ENCODE data around the gene LEAP2.

LEAP2 gene

DNA sequence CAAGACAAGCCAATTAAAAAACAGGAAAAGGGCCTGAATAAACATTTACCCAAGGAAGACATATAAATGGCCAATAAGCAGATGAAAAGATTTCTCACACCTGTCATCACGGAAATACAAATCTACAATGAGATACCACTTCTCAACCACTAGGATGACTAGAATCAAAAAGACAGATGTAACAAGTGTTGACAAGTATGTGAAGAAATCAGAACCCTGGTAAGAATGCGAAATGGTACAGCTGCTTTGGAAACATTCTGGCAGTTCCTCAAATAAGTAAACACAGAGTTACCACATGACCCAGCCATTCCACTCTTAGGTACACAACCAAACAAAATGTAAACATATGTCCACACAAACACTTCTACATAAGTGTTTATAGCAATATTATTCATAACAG lies 32.5 kb downstream of the LEAP2 start:
- TF ChIP-seq, protein P1, sequence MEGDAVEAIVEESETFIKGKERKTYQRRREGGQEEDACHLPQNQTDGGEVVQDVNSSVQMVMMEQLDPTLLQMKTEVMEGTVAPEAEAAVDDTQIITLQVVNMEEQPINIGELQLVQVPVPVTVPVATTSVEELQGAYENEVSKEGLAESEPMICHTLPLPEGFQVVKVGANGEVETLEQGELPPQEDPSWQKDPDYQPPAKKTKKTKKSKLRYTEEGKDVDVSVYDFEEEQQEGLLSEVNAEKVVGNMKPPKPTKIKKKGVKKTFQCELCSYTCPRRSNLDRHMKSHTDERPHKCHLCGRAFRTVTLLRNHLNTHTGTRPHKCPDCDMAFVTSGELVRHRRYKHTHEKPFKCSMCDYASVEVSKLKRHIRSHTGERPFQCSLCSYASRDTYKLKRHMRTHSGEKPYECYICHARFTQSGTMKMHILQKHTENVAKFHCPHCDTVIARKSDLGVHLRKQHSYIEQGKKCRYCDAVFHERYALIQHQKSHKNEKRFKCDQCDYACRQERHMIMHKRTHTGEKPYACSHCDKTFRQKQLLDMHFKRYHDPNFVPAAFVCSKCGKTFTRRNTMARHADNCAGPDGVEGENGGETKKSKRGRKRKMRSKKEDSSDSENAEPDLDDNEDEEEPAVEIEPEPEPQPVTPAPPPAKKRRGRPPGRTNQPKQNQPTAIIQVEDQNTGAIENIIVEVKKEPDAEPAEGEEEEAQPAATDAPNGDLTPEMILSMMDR (IDR thresholded peaks at IDR 0.05; ENCODE audit: low read depth, low read length, missing control alignments), result no peak
- DNase-seq (ENCODE audit: extremely low read depth, low read depth), result no peak
- no peak overlapping the region for H3K4me3 ChIP-seq (replicated peaks; ENCODE audit: low read depth, low read length)

DNA sequence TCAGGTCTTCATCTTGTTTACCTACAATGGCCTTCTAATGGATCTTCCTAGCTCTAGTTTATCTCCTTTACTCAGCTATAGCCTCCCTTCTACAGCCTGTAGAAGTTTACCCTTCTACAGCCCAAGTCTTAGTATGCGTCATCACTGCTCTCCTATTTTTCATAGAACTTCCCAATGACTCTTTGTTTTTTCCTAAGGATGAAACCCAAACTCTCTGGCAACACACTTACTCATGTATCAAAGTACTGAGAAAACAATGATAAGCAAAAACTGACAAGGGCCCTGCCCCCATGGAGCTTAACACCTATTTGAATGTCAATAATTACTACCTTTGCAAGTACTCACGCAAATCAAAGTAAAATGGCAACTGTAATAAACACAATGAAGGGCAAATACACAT lies 33.7 kb downstream of the LEAP2 start:
- DNase-seq (ENCODE audit: extremely low read depth, low read depth), result no peak
- H3K4me3 ChIP-seq (replicated peaks; ENCODE audit: low read depth, low read length), result no peak overlapping the region
- TF ChIP-seq, protein P1 (IDR thresholded peaks at IDR 0.05; ENCODE audit: low read depth, low read length, missing control alignments), result no peak

DNA sequence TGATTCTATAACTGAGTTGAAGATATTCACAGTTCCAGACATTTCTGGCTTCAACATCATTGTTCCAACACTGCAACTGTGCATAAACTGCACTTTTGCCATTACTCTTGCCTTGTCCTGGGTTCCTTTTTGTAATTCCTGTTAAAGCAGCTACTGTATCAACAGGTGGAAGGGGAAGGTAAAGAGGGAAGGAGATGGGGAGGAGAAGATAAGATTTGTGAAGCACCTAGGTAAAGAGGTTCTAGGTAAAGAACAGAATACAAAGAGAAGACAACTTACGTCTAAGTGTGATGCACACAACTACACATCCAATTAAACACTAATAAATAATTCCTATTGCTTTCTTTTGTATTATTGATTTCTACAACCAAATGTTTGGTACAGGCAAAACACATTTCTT lies 36.2 kb downstream of the LEAP2 start:
- TF ChIP-seq, protein P1 (IDR thresholded peaks at IDR 0.05; ENCODE audit: low read depth, low read length, missing control alignments), result no peak
- H3K4me3 ChIP-seq (replicated peaks; ENCODE audit: low read depth, low read length), result no peak overlapping the region
- DNase-seq (ENCODE audit: extremely low read depth, low read depth), result no peak

DNA sequence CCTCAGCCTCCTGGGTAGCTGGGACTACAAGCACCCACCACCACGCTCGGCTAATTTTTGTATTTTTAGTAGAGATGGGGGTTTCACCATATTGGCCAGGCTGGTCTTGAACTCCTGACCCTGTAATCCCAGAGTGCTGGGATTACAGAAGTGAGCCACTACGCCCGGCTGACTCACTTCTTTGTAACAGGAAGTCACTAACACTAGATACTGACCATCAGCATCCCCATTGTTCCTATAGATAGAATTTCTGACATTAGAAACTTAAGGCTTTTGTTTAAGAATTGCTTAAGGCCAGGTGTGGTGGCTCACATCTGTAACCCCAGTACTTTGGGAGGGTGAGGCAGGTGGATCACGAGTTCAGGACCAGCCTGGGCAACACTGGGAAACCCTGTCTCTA lies 42.2 kb downstream of the LEAP2 start:
- TF ChIP-seq, protein P1 (IDR thresholded peaks at IDR 0.05; ENCODE audit: low read depth, low read length, missing control alignments), result no peak
- no peak for DNase-seq (ENCODE audit: extremely low read depth, low read depth)
- no peak overlapping the region for H3K4me3 ChIP-seq (replicated peaks; ENCODE audit: low read depth, low read length)

DNA sequence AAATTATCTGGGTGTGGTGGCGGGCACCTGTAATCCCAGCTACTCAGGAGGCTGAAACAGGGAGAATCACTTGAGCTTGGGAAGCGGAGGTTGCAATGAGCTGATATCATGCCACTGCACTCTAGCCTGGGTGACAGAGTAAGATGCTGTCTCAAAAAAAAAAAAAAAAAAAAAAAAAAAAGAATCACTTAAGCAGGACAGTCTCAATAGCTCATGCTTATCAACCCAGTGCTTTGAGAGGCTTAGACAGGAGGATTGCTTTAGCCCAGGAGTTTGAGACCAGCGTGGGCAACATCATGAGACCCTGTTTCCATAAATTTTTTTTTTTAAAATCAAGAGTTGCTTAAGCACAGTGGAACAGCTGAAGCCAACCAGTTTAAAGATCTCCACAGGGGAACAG lies 42.6 kb downstream of the LEAP2 start:
- no peak for DNase-seq (ENCODE audit: extremely low read depth, low read depth)
- no peak overlapping the region for H3K4me3 ChIP-seq (replicated peaks; ENCODE audit: low read depth, low read length)
- TF ChIP-seq, protein P1 (IDR thresholded peaks at IDR 0.05; ENCODE audit: low read depth, low read length, missing control alignments), result no peak

All from HFF-Myc (cell line).